HEK293 (cell line): ENCODE data around the gene CEP76.

Experiments
- CTCF ChIA-PET: fragments of 350-600 bp; formaldehyde crosslinking; extraction: SDS; loops from one replicate; lab custom pipeline; 2021; ENCODE audit warnings: antibody characterized with exemption; lab: Yijun Ruan, JAX
- POLR2A ChIA-PET: fragments of 300-600 bp; formaldehyde crosslinking; extraction: SDS; loops from one replicate; lab custom pipeline; 2020; ENCODE audit warnings: antibody characterized with exemption, inconsistent platforms; lab: Yijun Ruan, JAX
- H3K27ac ChIP-seq: fragments of 200-500 bp; sonication (Bioruptor generic); 2 replicates; pipeline ENCODE4 v1.5.1; 2014; ENCODE audit warnings: low read depth, low read length, control low read depth, inconsistent platforms; ENCODE audit errors: extremely low read depth
- H3K36me3 ChIP-seq, 2 experiments: fragments of 200-500 bp in 1 of 2; sonication (Bioruptor generic) in 1 of 2; 1 replicate in 1 of 2; 2 replicates in 1 of 2; pipeline ENCODE4 v1.5.1; 2014 to 2017; ENCODE audit warnings: inconsistent platforms in 2 of 2, low read length in 2 of 2; ENCODE audit not compliant: control insufficient read depth in 2 of 2, insufficient read depth in 1 of 2
- H3K4me1 ChIP-seq: fragments of 200-500 bp; sonication (Bioruptor generic); 2 replicates; pipeline ENCODE4 v1.5.1; 2014; ENCODE audit warnings: mild to moderate bottlenecking, low read length, inconsistent platforms; ENCODE audit not compliant: control insufficient read depth, insufficient read depth
- H3K4me3 ChIP-seq: 2 replicates; pipeline ENCODE4 v1.5.1; 2011; ENCODE audit warnings: low read depth, mild to moderate bottlenecking, control low read depth, low read length, moderate library complexity
- H3K9me3 ChIP-seq: fragments of 200-500 bp; sonication (Bioruptor generic); 2 replicates; pipeline ENCODE4 v1.5.1; 2014; ENCODE audit warnings: low read depth, low read length, inconsistent platforms; ENCODE audit not compliant: control insufficient read depth, insufficient read depth
- HOXD13 ChIP-seq: sonication (generic); formaldehyde crosslinking; IDR thresholded peaks from 2 replicates; pipeline ENCODE4 v1.8.0; 2022; ENCODE audit warnings: missing genetic modification reagents, borderline replicate concordance
- RBAK ChIP-seq: fragments of 450-650 bp; formaldehyde crosslinking; IDR thresholded peaks from 2 replicates; pipeline ENCODE4 v1.5.1; 2016; ENCODE audit warnings: missing biosample characterization, missing genetic modification characterization
- SP3 ChIP-seq: fragments of 450-650 bp; formaldehyde crosslinking; IDR thresholded peaks from 2 replicates; pipeline ENCODE4 v1.5.1; 2016; ENCODE audit warnings: missing biosample characterization, missing genetic modification characterization
- SP7 ChIP-seq: fragments of 450-650 bp; formaldehyde crosslinking; IDR thresholded peaks from 2 replicates; pipeline ENCODE4 v1.5.1; 2016; ENCODE audit warnings: missing biosample characterization, missing genetic modification characterization
- ZNF114 ChIP-seq: fragments of 450-650 bp; formaldehyde crosslinking; IDR thresholded peaks from 2 replicates; pipeline ENCODE4 v1.5.0; 2017; ENCODE audit warnings: missing biosample characterization, missing genetic modification characterization
- ZNF175 ChIP-seq: fragments of 450-650 bp; formaldehyde crosslinking; IDR thresholded peaks from 2 replicates; pipeline ENCODE4 v1.5.1; 2016; ENCODE audit warnings: missing biosample characterization, missing genetic modification characterization
- ZNF433 ChIP-seq: fragments of 450-650 bp; formaldehyde crosslinking; IDR thresholded peaks from 2 replicates; pipeline ENCODE4 v1.5.1; 2016; ENCODE audit warnings: missing biosample characterization, missing genetic modification characterization, low read depth
- ZNF621 ChIP-seq: fragments of 450-650 bp; formaldehyde crosslinking; IDR thresholded peaks from 2 replicates; pipeline ENCODE4 v1.5.1; 2017; ENCODE audit warnings: missing biosample characterization, missing genetic modification characterization
- ZNF626 ChIP-seq: fragments of 450-650 bp; sonication (Bioruptor Pico); formaldehyde crosslinking; IDR thresholded peaks from 2 replicates; pipeline ENCODE4 v1.5.1; 2018; ENCODE audit warnings: missing biosample characterization, missing genetic modification characterization, inconsistent platforms
- ZNF701 ChIP-seq: fragments of 450-650 bp; formaldehyde crosslinking; IDR thresholded peaks from 2 replicates; pipeline ENCODE4 v1.5.1; 2016; ENCODE audit warnings: missing biosample characterization, missing genetic modification characterization
- ZNF785 ChIP-seq: fragments of 450-650 bp; formaldehyde crosslinking; IDR thresholded peaks from 2 replicates; pipeline ENCODE4 v1.5.1; 2016; ENCODE audit warnings: missing biosample characterization, missing genetic modification characterization
- ZNF830 ChIP-seq: fragments of 450-650 bp; IDR thresholded peaks from 2 replicates; pipeline ENCODE4 v1.5.0; 2018; ENCODE audit warnings: missing biosample characterization, missing genetic modification characterization, low read depth, mild to moderate bottlenecking, moderate library complexity
- TF ChIP-seq, protein P1 (sequence below): fragments of 450-650 bp; formaldehyde crosslinking; IDR thresholded peaks from 2 replicates; pipeline ENCODE4 v1.5.1; 2016; ENCODE audit warnings: missing biosample characterization, missing genetic modification characterization
- TF ChIP-seq, protein P2 (sequence below): fragments of 450-650 bp; formaldehyde crosslinking; IDR thresholded peaks from 2 replicates; pipeline ENCODE4 v1.5.0; 2017; ENCODE audit warnings: missing biosample characterization, missing genetic modification characterization, borderline replicate concordance
- TF ChIP-seq, protein P3 (sequence below): fragments of 450-650 bp; formaldehyde crosslinking; IDR thresholded peaks from 2 replicates; pipeline ENCODE4 v1.5.1; 2016; ENCODE audit warnings: missing biosample characterization, missing genetic modification characterization
- TF ChIP-seq, protein P4 (sequence below): fragments of 450-650 bp; formaldehyde crosslinking; IDR thresholded peaks from 2 replicates; pipeline ENCODE4 v1.5.1; 2016; ENCODE audit warnings: missing biosample characterization, missing genetic modification characterization
- TF ChIP-seq, protein P5 (sequence below): fragments of 450-650 bp; formaldehyde crosslinking; IDR thresholded peaks from 2 replicates; pipeline ENCODE4 v1.5.1; 2016; ENCODE audit warnings: missing biosample characterization, missing genetic modification characterization
- TF ChIP-seq, protein P6 (sequence below): fragments of 450-650 bp; formaldehyde crosslinking; IDR thresholded peaks from 2 replicates; pipeline ENCODE4 v1.5.1; 2017; ENCODE audit warnings: missing biosample characterization, missing genetic modification characterization
- TF ChIP-seq, protein P7 (sequence below): fragments of 450-650 bp; formaldehyde crosslinking; IDR thresholded peaks from 2 replicates; pipeline ENCODE4 v1.5.1; 2016; ENCODE audit warnings: missing biosample characterization, missing genetic modification characterization, borderline replicate concordance

Gene CEP76

DNA sequence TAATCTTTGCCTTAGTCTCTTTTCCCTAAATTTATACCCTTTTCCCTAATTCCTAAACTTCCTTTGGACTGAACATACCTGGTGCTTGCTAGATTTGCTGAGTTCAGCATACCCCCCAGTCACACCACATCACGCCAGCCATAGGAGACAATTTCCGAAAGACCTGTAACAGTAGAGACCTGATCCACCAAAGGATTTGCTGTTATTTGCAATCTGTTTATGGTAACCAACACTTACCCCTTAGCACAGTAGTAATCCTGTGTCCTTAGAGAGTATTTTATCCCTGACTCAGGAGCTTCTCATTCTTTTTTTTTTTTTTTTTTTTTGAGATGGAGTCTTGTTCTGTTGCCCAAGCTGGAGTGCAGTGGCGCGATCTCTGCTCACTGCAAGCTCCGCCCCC lies 8.9 kb upstream of the CEP76 start:
- no peak overlapping the region for H3K27ac ChIP-seq
- no peak for TF ChIP-seq RBAK
- TF ChIP-seq HOXD13: no peak
- TF ChIP-seq, protein P1, sequence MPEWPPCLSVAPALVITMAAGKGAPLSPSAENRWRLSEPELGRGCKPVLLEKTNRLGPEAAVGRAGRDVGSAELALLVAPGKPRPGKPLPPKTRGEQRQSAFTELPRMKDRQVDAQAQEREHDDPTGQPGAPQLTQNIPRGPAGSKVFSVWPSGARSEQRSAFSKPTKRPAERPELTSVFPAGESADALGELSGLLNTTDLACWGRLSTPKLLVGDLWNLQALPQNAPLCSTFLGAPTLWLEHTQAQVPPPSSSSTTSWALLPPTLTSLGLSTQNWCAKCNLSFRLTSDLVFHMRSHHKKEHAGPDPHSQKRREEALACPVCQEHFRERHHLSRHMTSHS: no peak
- TF ChIP-seq ZNF175 (tag by site-specific recombination): no peak
- no peak for TF ChIP-seq ZNF621 (tag by site-specific recombination)
- TF ChIP-seq, protein P2, sequence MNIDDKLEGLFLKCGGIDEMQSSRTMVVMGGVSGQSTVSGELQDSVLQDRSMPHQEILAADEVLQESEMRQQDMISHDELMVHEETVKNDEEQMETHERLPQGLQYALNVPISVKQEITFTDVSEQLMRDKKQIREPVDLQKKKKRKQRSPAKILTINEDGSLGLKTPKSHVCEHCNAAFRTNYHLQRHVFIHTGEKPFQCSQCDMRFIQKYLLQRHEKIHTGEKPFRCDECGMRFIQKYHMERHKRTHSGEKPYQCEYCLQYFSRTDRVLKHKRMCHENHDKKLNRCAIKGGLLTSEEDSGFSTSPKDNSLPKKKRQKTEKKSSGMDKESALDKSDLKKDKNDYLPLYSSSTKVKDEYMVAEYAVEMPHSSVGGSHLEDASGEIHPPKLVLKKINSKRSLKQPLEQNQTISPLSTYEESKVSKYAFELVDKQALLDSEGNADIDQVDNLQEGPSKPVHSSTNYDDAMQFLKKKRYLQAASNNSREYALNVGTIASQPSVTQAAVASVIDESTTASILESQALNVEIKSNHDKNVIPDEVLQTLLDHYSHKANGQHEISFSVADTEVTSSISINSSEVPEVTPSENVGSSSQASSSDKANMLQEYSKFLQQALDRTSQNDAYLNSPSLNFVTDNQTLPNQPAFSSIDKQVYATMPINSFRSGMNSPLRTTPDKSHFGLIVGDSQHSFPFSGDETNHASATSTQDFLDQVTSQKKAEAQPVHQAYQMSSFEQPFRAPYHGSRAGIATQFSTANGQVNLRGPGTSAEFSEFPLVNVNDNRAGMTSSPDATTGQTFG (tag by site-specific recombination): no peak
- no peak for TF ChIP-seq ZNF114 (tag by site-specific recombination)
- TF ChIP-seq ZNF626: no peak
- TF ChIP-seq ZNF830: no peak
- TF ChIP-seq, protein P3, sequence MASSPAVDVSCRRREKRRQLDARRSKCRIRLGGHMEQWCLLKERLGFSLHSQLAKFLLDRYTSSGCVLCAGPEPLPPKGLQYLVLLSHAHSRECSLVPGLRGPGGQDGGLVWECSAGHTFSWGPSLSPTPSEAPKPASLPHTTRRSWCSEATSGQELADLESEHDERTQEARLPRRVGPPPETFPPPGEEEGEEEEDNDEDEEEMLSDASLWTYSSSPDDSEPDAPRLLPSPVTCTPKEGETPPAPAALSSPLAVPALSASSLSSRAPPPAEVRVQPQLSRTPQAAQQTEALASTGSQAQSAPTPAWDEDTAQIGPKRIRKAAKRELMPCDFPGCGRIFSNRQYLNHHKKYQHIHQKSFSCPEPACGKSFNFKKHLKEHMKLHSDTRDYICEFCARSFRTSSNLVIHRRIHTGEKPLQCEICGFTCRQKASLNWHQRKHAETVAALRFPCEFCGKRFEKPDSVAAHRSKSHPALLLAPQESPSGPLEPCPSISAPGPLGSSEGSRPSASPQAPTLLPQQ (tag by site-specific recombination): no peak
- TF ChIP-seq, protein P4, sequence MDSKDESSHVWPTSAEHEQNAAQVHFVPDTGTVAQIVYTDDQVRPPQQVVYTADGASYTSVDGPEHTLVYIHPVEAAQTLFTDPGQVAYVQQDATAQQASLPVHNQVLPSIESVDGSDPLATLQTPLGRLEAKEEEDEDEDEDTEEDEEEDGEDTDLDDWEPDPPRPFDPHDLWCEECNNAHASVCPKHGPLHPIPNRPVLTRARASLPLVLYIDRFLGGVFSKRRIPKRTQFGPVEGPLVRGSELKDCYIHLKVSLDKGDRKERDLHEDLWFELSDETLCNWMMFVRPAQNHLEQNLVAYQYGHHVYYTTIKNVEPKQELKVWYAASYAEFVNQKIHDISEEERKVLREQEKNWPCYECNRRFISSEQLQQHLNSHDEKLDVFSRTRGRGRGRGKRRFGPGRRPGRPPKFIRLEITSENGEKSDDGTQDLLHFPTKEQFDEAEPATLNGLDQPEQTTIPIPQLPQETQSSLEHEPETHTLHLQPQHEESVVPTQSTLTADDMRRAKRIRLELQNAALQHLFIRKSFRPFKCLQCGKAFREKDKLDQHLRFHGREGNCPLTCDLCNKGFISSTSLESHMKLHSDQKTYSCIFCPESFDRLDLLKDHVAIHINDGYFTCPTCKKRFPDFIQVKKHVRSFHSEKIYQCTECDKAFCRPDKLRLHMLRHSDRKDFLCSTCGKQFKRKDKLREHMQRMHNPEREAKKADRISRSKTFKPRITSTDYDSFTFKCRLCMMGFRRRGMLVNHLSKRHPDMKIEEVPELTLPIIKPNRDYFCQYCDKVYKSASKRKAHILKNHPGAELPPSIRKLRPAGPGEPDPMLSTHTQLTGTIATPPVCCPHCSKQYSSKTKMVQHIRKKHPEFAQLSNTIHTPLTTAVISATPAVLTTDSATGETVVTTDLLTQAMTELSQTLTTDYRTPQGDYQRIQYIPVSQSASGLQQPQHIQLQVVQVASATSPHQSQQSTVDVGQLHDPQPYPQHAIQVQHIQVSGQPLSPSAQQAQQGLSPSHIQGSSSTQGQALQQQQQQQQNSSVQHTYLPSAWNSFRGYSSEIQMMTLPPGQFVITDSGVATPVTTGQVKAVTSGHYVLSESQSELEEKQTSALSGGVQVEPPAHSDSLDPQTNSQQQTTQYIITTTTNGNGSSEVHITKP (tag by site-specific recombination): no peak
- TF ChIP-seq, protein P5, sequence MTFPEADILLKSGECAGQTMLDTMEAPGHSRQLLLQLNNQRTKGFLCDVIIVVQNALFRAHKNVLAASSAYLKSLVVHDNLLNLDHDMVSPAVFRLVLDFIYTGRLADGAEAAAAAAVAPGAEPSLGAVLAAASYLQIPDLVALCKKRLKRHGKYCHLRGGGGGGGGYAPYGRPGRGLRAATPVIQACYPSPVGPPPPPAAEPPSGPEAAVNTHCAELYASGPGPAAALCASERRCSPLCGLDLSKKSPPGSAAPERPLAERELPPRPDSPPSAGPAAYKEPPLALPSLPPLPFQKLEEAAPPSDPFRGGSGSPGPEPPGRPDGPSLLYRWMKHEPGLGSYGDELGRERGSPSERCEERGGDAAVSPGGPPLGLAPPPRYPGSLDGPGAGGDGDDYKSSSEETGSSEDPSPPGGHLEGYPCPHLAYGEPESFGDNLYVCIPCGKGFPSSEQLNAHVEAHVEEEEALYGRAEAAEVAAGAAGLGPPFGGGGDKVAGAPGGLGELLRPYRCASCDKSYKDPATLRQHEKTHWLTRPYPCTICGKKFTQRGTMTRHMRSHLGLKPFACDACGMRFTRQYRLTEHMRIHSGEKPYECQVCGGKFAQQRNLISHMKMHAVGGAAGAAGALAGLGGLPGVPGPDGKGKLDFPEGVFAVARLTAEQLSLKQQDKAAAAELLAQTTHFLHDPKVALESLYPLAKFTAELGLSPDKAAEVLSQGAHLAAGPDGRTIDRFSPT: no peak
- no peak for TF ChIP-seq SP7 (tag by site-specific recombination)
- no peak for TF ChIP-seq SP3 (tag by site-specific recombination)
- no peak for TF ChIP-seq ZNF785 (tag by site-specific recombination)
- no peak for TF ChIP-seq ZNF701
- no peak for TF ChIP-seq ZNF433 (tag by site-specific recombination)
- TF ChIP-seq, protein P6, sequence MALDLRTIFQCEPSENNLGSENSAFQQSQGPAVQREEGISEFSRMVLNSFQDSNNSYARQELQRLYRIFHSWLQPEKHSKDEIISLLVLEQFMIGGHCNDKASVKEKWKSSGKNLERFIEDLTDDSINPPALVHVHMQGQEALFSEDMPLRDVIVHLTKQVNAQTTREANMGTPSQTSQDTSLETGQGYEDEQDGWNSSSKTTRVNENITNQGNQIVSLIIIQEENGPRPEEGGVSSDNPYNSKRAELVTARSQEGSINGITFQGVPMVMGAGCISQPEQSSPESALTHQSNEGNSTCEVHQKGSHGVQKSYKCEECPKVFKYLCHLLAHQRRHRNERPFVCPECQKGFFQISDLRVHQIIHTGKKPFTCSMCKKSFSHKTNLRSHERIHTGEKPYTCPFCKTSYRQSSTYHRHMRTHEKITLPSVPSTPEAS (tag by site-specific recombination): no peak
- TF ChIP-seq, protein P7, sequence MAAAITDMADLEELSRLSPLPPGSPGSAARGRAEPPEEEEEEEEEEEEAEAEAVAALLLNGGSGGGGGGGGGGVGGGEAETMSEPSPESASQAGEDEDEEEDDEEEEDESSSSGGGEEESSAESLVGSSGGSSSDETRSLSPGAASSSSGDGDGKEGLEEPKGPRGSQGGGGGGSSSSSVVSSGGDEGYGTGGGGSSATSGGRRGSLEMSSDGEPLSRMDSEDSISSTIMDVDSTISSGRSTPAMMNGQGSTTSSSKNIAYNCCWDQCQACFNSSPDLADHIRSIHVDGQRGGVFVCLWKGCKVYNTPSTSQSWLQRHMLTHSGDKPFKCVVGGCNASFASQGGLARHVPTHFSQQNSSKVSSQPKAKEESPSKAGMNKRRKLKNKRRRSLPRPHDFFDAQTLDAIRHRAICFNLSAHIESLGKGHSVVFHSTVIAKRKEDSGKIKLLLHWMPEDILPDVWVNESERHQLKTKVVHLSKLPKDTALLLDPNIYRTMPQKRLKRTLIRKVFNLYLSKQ (tag by site-specific recombination): no peak
- TF ChIP-seq, all 188 proteins: peak for 0
- POLR2A ChIA-PET: interaction anchor here (0.7 to 1.6 kb wide), 2 partner anchors 9 to 169 kb away, joined by 3 to 6 read pairs; partner anchors contain the start of genes CEP76 and PSMG2
- Histone ChIP-seq H3K4me1 (no peaks in the 10 kb centered on the region), H3K36me3 (peaks cover 65 to 69% of the 10 kb centered on the region in 2 experiments), H3K9me3 (no peaks in the 10 kb centered on the region), H3K4me3 (no peak overlapping the region)
- CTCF ChIA-PET: interaction anchor here (0.6 to 2.1 kb wide), 4 partner anchors 15 to 509 kb away, joined by 3 to 12 read pairs (median 4); no protein-coding TSS in a partner anchor
